Spleen (tissue), 11 donors: Measurements from ENCODE around the gene DCAF5. TPM values are rescaled to one million over a fixed set of nuclear protein-coding genes. Genes with fewer than 3 reads are reported as not detected.

Experiments
- DNase-seq: peaks from one replicate; pipeline ENCODE4 v3.0.0-alpha.2; 2020
- H3K27ac ChIP-seq, 8 donors: fragments of 200-600 bp; sonication (generic) in 7 of 8; 1 replicate in 4 of 8; 2 replicates in 4 of 8; pipeline versions ENCODE4 v1.5.0 to v1.8.0; 2016 to 2021; ENCODE audit warnings: inconsistent platforms in 4 of 8, mild to moderate bottlenecking in 4 of 8, moderate library complexity in 1 of 8
- H3K27me3 ChIP-seq, 7 donors: fragments of 200-600 bp; sonication (generic) in 6 of 7; replicated peaks in 1 of 7; 1 replicate in 4 of 7; 2 replicates in 3 of 7; pipeline versions ENCODE4 v1.5.0 to v1.8.0; 2016 to 2021; ENCODE audit warnings: inconsistent platforms in 3 of 7, mild to moderate bottlenecking in 1 of 7
- H3K36me3 ChIP-seq, 6 donors: fragments of 200-600 bp; sonication (generic) in 5 of 6; 1 replicate in 4 of 6; 2 replicates in 2 of 6; pipeline versions ENCODE4 v1.5.0 to v1.8.0; 2016 to 2021; ENCODE audit warnings: inconsistent platforms in 2 of 6
- H3K4me1 ChIP-seq, 6 donors: fragments of 200-600 bp; sonication (generic) in 5 of 6; 1 replicate in 3 of 6; 2 replicates in 3 of 6; pipeline versions ENCODE4 v1.5.0 to v1.8.0; 2016 to 2021; ENCODE audit warnings: inconsistent platforms in 3 of 6
- H3K4me3 ChIP-seq, 8 donors: fragments of 200-600 bp; sonication (generic) in 7 of 8; 1 replicate in 4 of 8; 2 replicates in 4 of 8; pipeline versions ENCODE4 v1.5.0 to v1.8.0; 2016 to 2021; ENCODE audit warnings: inconsistent platforms in 4 of 8, mild to moderate bottlenecking in 4 of 8, moderate library complexity in 2 of 8
- H3K9me3 ChIP-seq, 8 donors: fragments of 200-600 bp; sonication (generic) in 7 of 8; 1 replicate in 4 of 8; 2 replicates in 4 of 8; pipeline versions ENCODE4 v1.5.0 to v1.8.0; 2016 to 2021; ENCODE audit warnings: inconsistent platforms in 4 of 8
- POLR2A ChIP-seq, 3 donors: fragments of 450-650 bp; IDR thresholded peaks; one replicate each; pipeline ENCODE4 v1.5.1; 2017; ENCODE audit warnings: antibody characterized with exemption in 3 of 3, mild to moderate bottlenecking in 1 of 3
- POLR2AphosphoS5 ChIP-seq, 3 donors: sonication (generic); formaldehyde crosslinking; IDR thresholded peaks; one replicate each; pipeline ENCODE4 v1.5.1; 2017; ENCODE audit warnings: antibody characterized with exemption in 3 of 3
- WGBS, 5 donors: extraction: QIAGEN DNeasy Blood & Tissue Kit in 3 of 5; methylation state at CpG; one replicate each; pipeline versions ENCODE4 v1.1.5 to v1.1.7; 2013 to 2018; 5-methylcytosine and 5-hydroxymethylcytosine counted together
- intact Hi-C: fragments of 100-400 bp; cut with DNase I; formaldehyde crosslinking; loops from one replicate; pipeline ENCODE4 v1.15.0; 2023; ENCODE audit warnings: low total_unique reads
- polyA plus RNA-seq, 3 donors: library from polyadenylated mRNA; stranded (reverse); fragments of 200-250 nt; gene quantifications; one replicate each; pipeline ENCODE4 v1.2.1, GENCODE V29; 2013
- total RNA-seq, 7 donors: library from RNA; depleted of rRNA in 3 of 7; stranded (reverse); fragments of >200 nt in 3 of 7; fragmentation: NEBNext Ultra II Directional in 4 of 7; extraction: Animal tissue kit (Norgen Biotek cat#: 25700) in 4 of 7; gene quantifications; one replicate each; pipeline versions ENCODE4 v1.1.0 to v1.2.1, GENCODE V29; 2016 to 2021
- TF ChIP-seq, protein P1 (sequence below), 11 experiments: fragments of 200-600 bp in 7 of 11; fragments of 450-650 bp in 4 of 11; sonication (generic) in 4 of 11; IDR thresholded peaks in 8 of 11; conservative IDR thresholded peaks in 3 of 11; 1 replicate in 7 of 11; 2 replicates in 4 of 11; pipeline versions ENCODE4 v1.4.0 to v1.8.0; 2016 to 2021; ENCODE audit warnings: antibody characterized with exemption in 11 of 11, inconsistent platforms in 4 of 11, mild to moderate bottlenecking in 1 of 11
- donor health status: healthy with polysubstance abuse.
- donor health status: DM: no; HTN: no; CAD: no; lungs with moderate emphysema.
- donor health status: DM: no; HTN: no; CAD: no.
- donor health status: Bipolar disorder and iron deficiency.
- donor health status: healthy.
- donor health status: DM: no; HTN: no; CAD: no.
- donor health status: DM: yes; HTN: yes; CAD: no.

Gene DCAF5
- total and polyA plus RNA-seq, 10 donors, result 10.3 to 60.6 (median 44.1) TPM

DNA sequence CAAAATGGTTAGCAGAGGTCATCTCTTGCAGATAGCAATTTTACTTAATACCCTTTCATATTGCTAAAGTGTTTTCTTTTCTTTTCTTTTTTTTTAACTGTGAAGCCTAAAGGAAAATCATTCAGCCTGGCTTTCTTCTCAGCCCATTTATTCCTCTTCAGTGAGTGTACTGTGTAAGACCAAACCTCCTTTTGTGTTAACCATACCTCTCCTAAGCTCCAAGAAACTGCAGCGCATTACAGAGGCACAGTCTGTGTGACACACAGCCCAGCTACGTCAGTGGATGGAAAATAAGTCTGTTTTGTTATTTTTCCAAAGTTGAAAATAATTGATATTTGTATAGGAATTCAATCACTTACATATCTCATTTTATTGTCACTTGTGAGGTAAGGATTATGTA lies 21.7 kb downstream of the DCAF5 start:
- no peak for DNase-seq
- TF ChIP-seq POLR2A (IDR thresholded peaks at IDR 0.05) (no peak), POLR2AphosphoS5 (IDR thresholded peaks at IDR 0.05) (no peak)
- TF ChIP-seq, protein P1, sequence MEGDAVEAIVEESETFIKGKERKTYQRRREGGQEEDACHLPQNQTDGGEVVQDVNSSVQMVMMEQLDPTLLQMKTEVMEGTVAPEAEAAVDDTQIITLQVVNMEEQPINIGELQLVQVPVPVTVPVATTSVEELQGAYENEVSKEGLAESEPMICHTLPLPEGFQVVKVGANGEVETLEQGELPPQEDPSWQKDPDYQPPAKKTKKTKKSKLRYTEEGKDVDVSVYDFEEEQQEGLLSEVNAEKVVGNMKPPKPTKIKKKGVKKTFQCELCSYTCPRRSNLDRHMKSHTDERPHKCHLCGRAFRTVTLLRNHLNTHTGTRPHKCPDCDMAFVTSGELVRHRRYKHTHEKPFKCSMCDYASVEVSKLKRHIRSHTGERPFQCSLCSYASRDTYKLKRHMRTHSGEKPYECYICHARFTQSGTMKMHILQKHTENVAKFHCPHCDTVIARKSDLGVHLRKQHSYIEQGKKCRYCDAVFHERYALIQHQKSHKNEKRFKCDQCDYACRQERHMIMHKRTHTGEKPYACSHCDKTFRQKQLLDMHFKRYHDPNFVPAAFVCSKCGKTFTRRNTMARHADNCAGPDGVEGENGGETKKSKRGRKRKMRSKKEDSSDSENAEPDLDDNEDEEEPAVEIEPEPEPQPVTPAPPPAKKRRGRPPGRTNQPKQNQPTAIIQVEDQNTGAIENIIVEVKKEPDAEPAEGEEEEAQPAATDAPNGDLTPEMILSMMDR (IDR thresholded peaks at IDR 0.05 in 8 of 11, conservative IDR thresholded peaks at IDR 0.05 in 3 of 11), result no peak
- Histone ChIP-seq H3K27me3 (no peaks in the 10 kb centered on the region), H3K9me3 (no peaks in the 10 kb centered on the region), H3K4me1 (peaks cover 13 to 97% (median 56%) of the 10 kb centered on the region in 6 donors), H3K27ac (no peak overlapping the region), H3K4me3 (no peak overlapping the region), H3K36me3 (no peaks in the 10 kb centered on the region)
- intact Hi-C loops, result no loop called here
- whole genome bisulfite sequencing, 5 donors, result 96 to 99% (median 98%) methylated on average over 2 of the region's 2 CpGs

DNA sequence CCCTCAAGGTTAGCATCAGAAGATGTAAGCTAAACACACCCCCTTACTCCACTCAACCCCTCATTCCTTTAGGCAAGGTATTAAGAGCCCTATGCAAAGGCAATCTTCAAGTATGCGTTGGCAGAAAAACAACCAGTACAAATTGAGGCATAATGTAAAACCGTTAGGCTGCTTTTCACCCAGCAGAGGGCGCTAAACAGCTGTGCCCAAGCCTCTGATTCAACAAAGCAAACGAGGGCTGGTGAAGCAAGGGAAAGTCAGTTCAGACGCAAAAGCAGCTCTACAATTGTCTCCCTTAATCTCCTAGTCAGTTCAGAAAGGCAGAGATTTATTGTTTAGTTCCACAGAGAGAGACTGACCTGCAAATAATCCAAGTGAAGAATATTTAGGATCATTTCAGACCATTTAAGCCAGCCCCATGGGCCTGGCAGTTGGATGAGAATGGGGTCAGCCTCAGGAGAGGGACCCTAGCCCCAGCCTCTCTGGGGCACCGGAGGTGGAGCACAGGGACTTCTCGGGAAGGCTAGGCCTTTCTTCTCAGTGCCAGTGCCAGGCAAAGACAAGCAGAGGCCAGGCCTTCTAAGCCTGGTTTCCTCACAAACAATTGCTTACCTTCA lies 23.5 kb downstream of the DCAF5 start:
- 12 to 29% (median 23%) methylated on average over 7 of the region's 7 CpGs for WGBS, 5 donors

DNA sequence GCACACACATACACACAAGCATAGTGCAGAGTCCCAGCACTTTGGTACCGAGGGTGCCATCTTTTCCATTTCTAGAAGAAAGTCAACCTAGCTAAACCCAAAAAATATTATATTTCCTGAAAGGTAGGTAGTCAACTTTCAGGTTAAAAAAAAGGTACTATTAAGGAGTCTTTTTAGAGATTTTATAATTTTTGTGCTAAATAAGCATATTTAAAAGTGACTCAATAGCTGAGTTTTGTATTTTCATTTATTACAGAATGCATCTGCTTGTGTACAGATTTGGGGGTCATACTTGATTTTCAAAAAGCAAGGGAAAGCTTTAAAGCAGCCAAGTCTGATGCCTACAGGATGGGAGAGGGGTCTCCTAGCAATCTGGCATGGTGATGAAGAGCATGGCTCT lies 34.6 kb downstream of the DCAF5 start:
- no peaks in the 10 kb centered on the region for H3K9me3 ChIP-seq
- no peaks in the 10 kb centered on the region for H3K27me3 ChIP-seq
- H3K27ac ChIP-seq, result peak overlapping the region in 2 of 8 donors; percentile 5 to 26
- no peak for DNase-seq
- WGBS, 5 donors, result 83 to 100% (median 96%) methylated on average over 1 of the region's 1 CpG
- H3K36me3 ChIP-seq, result peaks cover 0 to 93% (median 49%) of the 10 kb centered on the region in 6 donors
- TF ChIP-seq, protein P1 (IDR thresholded peaks at IDR 0.05 in 8 of 11, conservative IDR thresholded peaks at IDR 0.05 in 3 of 11), result no peak
- TF ChIP-seq POLR2AphosphoS5 (IDR thresholded peaks at IDR 0.05) (no peak), POLR2A (IDR thresholded peaks at IDR 0.05) (no peak)
- intact Hi-C loops, result no loop called here
- H3K4me3 ChIP-seq, result no peak overlapping the region
- peaks cover 0 to 43% (median 2%) of the 10 kb centered on the region in 6 donors for H3K4me1 ChIP-seq

More for the DNA sequence above, 23.5 kb downstream of the DCAF5 start:
- Histone ChIP-seq H3K9me3 (no peaks in the 10 kb centered on the region), H3K27me3 (no peaks in the 10 kb centered on the region), H3K36me3 (no peaks in the 10 kb centered on the region), H3K4me3 (no peak overlapping the region), H3K27ac (peak overlapping the region in 3 of 8 donors; percentile 20 to 39 (median 20)), H3K4me1 (peaks cover 13 to 90% (median 57%) of the 10 kb centered on the region in 6 donors)
- TF ChIP-seq POLR2A (IDR thresholded peaks at IDR 0.05) (no peak), POLR2AphosphoS5 (IDR thresholded peaks at IDR 0.05) (peak in 1 of 3 donors; percentile 27)
- TF ChIP-seq, protein P1 (IDR thresholded peaks at IDR 0.05 in 8 of 11, conservative IDR thresholded peaks at IDR 0.05 in 3 of 11), result peak; percentile 62 to 91 (median 86)
- peak; percentile 82 for DNase-seq
- intact Hi-C loops, result no loop called here

DNA sequence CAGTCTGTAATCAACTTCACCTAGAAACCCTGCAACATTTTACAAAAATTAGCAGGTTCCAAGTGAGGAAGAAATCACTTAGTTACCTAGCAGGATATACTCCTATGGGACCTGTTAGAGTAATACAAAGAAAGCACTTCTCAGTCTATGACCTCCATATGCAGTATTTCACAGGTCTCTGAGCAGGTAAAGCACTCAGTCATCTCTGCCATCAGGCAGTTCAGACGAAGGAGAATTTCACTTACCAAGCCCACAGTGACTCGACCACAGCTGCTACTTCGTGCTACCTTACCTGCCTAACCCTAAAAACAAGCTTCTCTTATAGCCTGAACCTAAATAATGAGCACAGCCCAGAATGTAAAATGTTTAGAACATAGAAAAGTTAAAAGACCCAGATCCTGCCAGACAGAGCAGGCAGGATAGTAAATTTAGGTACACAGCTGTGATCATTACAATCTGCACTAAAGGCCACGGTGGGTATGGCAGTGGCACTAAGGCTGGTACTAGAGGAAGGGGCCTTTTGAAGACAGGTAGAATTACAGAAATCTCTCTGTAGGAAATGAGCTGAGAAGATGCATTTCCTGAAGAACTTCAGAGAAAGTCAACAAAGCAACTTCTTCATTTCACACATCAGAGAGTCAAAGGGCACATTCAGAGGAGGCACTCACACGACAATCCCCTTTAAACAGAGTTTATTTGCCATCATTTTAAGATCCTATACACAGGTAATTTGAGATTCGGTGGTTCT lies 35.7 kb downstream of the DCAF5 start:
- peaks cover 0 to 32% (median 0%) of the 10 kb centered on the region in 6 donors for H3K4me1 ChIP-seq
- intact Hi-C loops, result no loop called here
- H3K4me3 ChIP-seq, result no peak overlapping the region
- H3K36me3 ChIP-seq, result peaks cover 0 to 98% (median 49%) of the 10 kb centered on the region in 6 donors
- no peaks in the 10 kb centered on the region for H3K9me3 ChIP-seq
- DNase-seq, result no peak
- 62 to 77% (median 71%) methylated on average over 6 of the region's 6 CpGs for WGBS, 5 donors
- no peaks in the 10 kb centered on the region for H3K27me3 ChIP-seq
- H3K27ac ChIP-seq, result peak overlapping the region in 1 of 8 donors; percentile 26
- TF ChIP-seq POLR2AphosphoS5 (IDR thresholded peaks at IDR 0.05) (no peak), POLR2A (IDR thresholded peaks at IDR 0.05) (no peak)
- TF ChIP-seq, protein P1 (IDR thresholded peaks at IDR 0.05 in 8 of 11, conservative IDR thresholded peaks at IDR 0.05 in 3 of 11), result no peak
